ENCODE data around the gene CD164L2. TPM values are rescaled to one million over a fixed set of nuclear protein-coding genes. Genes with fewer than 3 reads are reported as not detected.
"Not testable (repeated sequence)": the region's sequence is repeated elsewhere in the genome, so short reads cannot be mapped to it uniquely, and the experiment has no call there.

The CD164L2 gene
- total RNA-seq (2012; rRNA removed), result not detected in 2 replicates

DNA sequence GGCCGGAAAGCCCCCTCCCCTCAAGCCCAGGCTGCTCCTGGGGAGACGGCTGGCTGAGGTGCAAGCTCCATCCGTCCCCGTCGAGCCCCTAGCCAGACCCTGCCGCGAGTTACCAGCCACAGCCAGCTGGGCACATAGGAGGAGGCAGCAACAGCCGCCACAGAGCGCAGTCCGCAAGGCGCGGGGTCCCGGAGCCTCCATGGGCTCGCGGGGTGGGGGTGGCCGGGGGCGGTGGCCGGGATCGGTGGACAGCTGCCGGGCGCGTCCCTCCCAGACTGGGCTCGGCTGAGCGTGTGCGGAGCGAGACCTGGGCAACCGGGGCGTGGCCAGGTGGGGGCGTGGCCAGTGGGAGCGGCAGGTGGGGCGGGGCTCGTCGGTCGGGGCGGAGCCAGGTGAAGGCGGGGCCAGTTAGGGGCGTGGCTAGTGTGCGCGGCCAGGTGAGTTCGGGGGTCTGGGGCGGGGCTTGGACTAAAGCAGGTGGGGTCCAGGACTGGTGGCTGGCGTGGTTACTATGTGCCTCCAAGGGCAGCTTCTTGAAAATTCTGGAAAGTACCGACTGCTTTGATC is at the start of gene CD164L2:
Gene CD164L2 (minus strand): TSS at position 295 of the 567 bp plus-strand sequence. CDS start 94 bp downstream, at position 201.
- Histone ChIP-seq H3K4me1 (ENCODE audit: control insufficient read depth, insufficient read depth, low read length) (no peaks in the 10 kb centered on the region), H3K4me2 (ENCODE audit: low read length) (no peak within 1 kb of the TSS), H3K27me3 (ENCODE audit: control insufficient read depth, insufficient read depth, low read length) (peaks cover 18% of the 10 kb centered on the region), H3K4me3 (ENCODE audit: low read length) (no peak within 1 kb of the TSS), H3K36me3 (ENCODE audit: insufficient read depth, low read length) (no peaks in the 10 kb centered on the region), H3K9me3 (replicated peaks; ENCODE audit: low read length) (no peaks in the 10 kb centered on the region), H3K9ac (ENCODE audit: low read depth, low read length) (no peak within 1 kb of the TSS)

DNA sequence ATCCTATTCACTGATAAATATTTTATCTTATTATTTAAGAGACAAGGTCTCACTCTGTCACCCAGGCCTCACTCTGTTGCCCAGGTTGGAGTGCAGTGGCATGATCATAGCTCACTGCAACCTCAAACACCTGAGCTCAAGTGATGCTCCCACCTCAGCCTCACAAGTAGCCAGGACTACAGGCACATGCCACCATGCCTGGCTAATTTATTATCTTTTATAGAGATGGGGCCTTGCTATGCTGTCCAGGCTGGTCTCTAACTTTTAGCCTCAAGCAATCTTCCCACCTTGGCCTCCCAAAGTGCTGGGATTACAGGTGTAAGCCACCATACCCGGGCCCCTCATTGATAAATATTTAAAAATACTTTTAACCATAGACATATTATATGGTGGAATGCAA is 49.6 kb upstream of the CD164L2 start:
- not testable (repeated sequence) for H3K4me3 ChIP-seq (ENCODE audit: low read length); H3K9me3 ChIP-seq (replicated peaks; ENCODE audit: low read length); H3K27me3 ChIP-seq (ENCODE audit: control insufficient read depth, insufficient read depth, low read length); H3K4me2 ChIP-seq (ENCODE audit: low read length); H3K9ac ChIP-seq (ENCODE audit: low read depth, low read length)
- peaks cover 10% of the 10 kb centered on the region for H3K36me3 ChIP-seq (ENCODE audit: insufficient read depth, low read length)
- peaks cover 56% of the 10 kb centered on the region for H3K4me1 ChIP-seq (ENCODE audit: control insufficient read depth, insufficient read depth, low read length)

DNA sequence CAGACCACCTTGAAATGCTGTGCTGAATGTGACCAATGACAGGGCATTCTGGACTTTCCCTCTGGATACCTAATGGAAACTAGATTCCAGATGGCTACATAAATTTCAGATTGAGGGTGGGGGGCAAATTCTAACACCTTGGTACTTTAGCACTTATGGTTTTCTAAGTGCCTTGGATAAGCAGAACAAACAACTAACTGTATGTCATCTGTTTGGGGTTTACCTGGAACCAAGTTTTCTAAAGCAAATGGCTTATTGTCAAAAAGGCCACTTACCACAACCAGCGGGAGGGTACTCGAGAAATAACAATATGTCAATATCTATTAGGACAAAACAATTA is 48.4 kb upstream of the CD164L2 start:
- H3K9me3 ChIP-seq (replicated peaks; ENCODE audit: low read length), result no peaks in the 10 kb centered on the region
- H3K36me3 ChIP-seq (ENCODE audit: insufficient read depth, low read length), result peaks cover 18% of the 10 kb centered on the region
- peaks cover 49% of the 10 kb centered on the region for H3K4me1 ChIP-seq (ENCODE audit: control insufficient read depth, insufficient read depth, low read length)
- no peak overlapping the region for H3K9ac ChIP-seq (ENCODE audit: low read depth, low read length)
- no peaks in the 10 kb centered on the region for H3K27me3 ChIP-seq (ENCODE audit: control insufficient read depth, insufficient read depth, low read length)
- H3K4me2 ChIP-seq (ENCODE audit: low read length), result no peak overlapping the region
- H3K4me3 ChIP-seq (ENCODE audit: low read length), result no peak overlapping the region

DNA sequence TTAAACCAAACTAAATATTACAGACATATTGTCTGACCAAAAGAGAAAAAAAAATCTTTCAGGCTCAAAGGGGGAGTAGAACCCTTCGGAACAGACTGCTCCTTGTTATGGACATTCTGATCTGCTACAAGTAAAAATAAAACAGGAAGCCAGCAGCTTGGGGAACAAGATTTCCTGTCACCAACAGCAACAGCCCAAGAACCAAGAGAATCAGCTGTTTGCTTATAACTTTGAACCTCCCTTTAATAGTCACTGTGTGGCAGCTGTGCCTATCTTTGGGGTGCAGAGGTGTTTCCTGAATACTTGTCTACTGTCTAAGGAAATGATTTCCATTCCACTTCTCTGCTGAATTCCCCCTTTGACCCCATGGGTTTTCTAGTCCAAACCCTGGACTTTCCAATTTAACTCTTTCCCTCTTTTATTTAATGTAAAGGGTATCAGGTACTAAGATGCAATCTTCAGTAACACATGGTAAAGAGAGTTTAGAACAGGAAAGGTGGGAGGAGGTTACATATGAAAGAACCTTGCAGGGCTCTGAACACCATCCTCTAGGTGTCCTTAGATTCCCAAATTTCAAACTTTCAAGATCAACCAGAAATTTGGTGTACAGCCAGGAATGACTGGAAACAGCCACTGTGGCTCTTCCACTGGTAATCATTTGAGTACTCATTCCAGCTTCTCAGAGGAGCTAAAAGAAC is 47.9 kb upstream of the CD164L2 start:
- H3K9ac ChIP-seq (ENCODE audit: low read depth, low read length), result no peak overlapping the region
- no peaks in the 10 kb centered on the region for H3K27me3 ChIP-seq (ENCODE audit: control insufficient read depth, insufficient read depth, low read length)
- H3K4me3 ChIP-seq (ENCODE audit: low read length), result no peak overlapping the region

DNA sequence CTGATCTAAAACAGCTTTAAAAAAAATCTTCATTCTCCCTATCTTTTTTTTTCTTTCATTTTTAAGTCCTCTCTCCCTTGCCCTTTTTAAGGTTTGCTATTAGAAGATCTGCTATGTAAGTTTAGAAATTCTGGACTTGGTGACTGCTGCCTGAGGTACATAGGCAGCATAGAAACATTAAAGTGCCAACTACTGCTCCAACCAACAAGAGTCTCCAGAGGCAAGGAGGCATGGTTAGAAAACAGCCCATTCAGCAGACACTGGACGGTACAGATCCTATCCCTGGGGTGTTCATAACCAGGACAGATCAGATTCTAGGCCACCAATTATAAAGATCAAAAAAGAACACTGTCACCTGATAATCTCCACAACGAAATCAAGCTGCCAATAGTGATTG is 45.9 kb upstream of the CD164L2 start:
- H3K9ac ChIP-seq (ENCODE audit: low read depth, low read length), result no peak overlapping the region
- no peak overlapping the region for H3K4me3 ChIP-seq (ENCODE audit: low read length)
- peaks cover 25% of the 10 kb centered on the region for H3K36me3 ChIP-seq (ENCODE audit: insufficient read depth, low read length)
- no peaks in the 10 kb centered on the region for H3K9me3 ChIP-seq (replicated peaks; ENCODE audit: low read length)
- no peaks in the 10 kb centered on the region for H3K27me3 ChIP-seq (ENCODE audit: control insufficient read depth, insufficient read depth, low read length)
- H3K4me1 ChIP-seq (ENCODE audit: control insufficient read depth, insufficient read depth, low read length), result peaks cover 33% of the 10 kb centered on the region
- peak overlapping the region; percentile 62 for H3K4me2 ChIP-seq (ENCODE audit: low read length)

More for the DNA sequence above, 47.9 kb upstream of the CD164L2 start:
- Histone ChIP-seq H3K4me1 (ENCODE audit: control insufficient read depth, insufficient read depth, low read length) (peaks cover 44% of the 10 kb centered on the region), H3K9me3 (replicated peaks; ENCODE audit: low read length) (no peaks in the 10 kb centered on the region), H3K4me2 (ENCODE audit: low read length) (peak overlapping the region; percentile 22), H3K36me3 (ENCODE audit: insufficient read depth, low read length) (peaks cover 18% of the 10 kb centered on the region)

DNA sequence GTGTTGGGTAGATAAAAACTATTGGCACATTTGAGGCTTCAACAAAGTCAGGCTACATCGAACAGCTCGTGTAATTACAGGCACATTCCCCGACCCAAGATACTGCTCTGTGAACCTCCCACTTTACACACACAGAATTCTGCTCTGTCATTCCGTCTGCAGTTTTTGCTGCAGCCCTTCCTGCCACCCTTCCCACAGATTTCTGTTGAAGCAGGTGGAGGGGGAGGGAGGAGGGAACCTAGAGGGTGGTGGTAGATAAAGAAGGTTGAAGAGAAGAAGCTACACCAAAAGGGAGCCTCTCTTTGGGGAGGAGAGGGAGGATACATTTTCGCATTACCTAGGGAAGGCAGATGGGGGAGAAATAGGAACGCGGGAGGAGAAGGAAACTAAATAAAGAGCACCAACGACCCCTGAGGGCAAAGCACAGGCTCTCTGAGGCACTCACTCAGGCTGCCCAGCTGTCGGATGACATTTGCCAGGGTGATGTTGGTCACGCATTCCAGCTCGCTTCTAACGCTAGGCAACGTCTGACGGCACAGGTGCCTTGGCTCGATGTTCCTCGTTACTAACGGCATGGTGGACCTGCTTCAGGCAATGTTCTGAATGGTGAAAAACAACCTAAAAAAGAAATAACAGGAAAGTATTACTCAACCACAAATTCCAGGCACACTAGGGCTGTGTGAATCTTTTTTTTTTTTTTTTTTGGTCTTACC is 45.3 kb upstream of the CD164L2 start:
- Histone ChIP-seq H3K36me3 (ENCODE audit: insufficient read depth, low read length) (peaks cover 25% of the 10 kb centered on the region), H3K9me3 (replicated peaks; ENCODE audit: low read length) (no peaks in the 10 kb centered on the region), H3K4me2 (ENCODE audit: low read length) (peak overlapping the region; percentile 62), H3K27me3 (ENCODE audit: control insufficient read depth, insufficient read depth, low read length) (no peaks in the 10 kb centered on the region), H3K9ac (ENCODE audit: low read depth, low read length) (peak overlapping the region; percentile 34), H3K4me1 (ENCODE audit: control insufficient read depth, insufficient read depth, low read length) (peaks cover 33% of the 10 kb centered on the region), H3K4me3 (ENCODE audit: low read length) (peak overlapping the region; percentile 28)

DNA sequence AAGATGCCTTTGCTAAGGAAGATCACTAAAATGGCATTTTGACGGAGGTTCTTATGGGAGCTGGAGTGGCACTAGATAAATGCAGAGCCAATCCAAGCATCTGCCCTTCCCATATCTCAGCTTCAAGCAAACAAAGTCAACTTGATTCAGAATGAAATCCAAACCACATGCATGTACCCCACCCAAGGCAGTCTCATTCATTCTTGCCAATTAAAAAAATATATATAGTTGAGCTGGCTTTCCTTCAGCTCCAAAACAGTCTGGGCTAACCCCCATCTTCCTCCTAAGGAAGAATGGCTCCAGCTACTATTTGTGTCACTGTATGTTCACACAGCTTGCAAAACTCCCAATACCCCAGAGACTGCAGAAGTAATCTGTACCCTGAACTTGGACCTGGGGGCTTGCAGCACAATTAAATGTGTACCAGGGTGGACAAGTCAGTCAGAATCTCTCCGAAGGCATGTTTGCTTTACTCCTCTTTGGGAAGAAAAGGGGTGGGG is 44.7 kb upstream of the CD164L2 start:
- peak overlapping the region; percentile 34 for H3K9ac ChIP-seq (ENCODE audit: low read depth, low read length)
- peak overlapping the region; percentile 62 for H3K4me2 ChIP-seq (ENCODE audit: low read length)
- H3K27me3 ChIP-seq (ENCODE audit: control insufficient read depth, insufficient read depth, low read length), result no peaks in the 10 kb centered on the region
- H3K36me3 ChIP-seq (ENCODE audit: insufficient read depth, low read length), result peaks cover 25% of the 10 kb centered on the region
- H3K4me3 ChIP-seq (ENCODE audit: low read length), result peak overlapping the region; percentile 19
- no peaks in the 10 kb centered on the region for H3K9me3 ChIP-seq (replicated peaks; ENCODE audit: low read length)
- peaks cover 33% of the 10 kb centered on the region for H3K4me1 ChIP-seq (ENCODE audit: control insufficient read depth, insufficient read depth, low read length)

DNA sequence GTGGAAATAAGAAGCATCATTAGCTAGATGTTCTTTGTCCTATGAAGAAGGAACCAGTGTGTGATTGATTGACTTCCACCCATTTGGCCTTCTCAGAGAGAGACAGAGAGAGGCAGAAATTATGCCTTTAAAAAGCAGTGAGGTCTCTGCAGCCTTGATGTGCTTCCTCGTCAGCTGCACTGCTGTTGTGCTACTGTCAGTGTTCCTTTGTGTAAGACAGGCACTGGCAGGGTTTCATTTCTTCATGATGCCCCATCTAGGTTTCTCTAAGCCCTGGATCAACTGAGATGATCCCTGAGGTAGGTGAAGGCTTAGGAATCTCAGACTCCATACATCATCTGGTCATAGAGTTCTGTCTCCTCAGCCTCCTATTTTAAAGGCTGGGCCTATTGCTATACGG is 44.2 kb upstream of the CD164L2 start:
- Histone ChIP-seq H3K27me3 (ENCODE audit: control insufficient read depth, insufficient read depth, low read length) (no peaks in the 10 kb centered on the region), H3K9ac (ENCODE audit: low read depth, low read length) (no peak overlapping the region), H3K4me1 (ENCODE audit: control insufficient read depth, insufficient read depth, low read length) (peaks cover 33% of the 10 kb centered on the region), H3K4me3 (ENCODE audit: low read length) (no peak overlapping the region), H3K36me3 (ENCODE audit: insufficient read depth, low read length) (peaks cover 25% of the 10 kb centered on the region), H3K4me2 (ENCODE audit: low read length) (no peak overlapping the region), H3K9me3 (replicated peaks; ENCODE audit: low read length) (no peaks in the 10 kb centered on the region)

DNA sequence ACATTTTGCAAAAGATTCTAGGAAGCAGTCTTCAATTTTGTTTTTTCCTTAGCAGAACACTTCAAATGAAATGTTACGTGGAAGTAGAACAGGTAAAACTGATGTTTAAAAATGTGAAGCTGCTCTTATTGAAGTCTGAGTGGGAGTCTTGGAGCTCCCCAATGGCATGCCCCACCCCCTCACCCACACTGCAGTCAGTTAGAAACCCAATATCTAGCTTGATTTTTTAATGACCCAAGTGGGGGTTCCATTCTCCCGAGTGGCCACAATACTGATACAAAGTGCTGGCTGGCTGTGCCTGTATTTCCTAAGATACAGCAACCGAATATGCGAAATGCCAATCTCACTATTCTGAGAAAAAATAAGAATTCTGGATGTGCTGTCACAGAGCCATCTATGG is 40.6 kb upstream of the CD164L2 start:
- Histone ChIP-seq H3K4me2 (ENCODE audit: low read length) (no peak overlapping the region), H3K27me3 (ENCODE audit: control insufficient read depth, insufficient read depth, low read length) (no peaks in the 10 kb centered on the region), H3K4me3 (ENCODE audit: low read length) (no peak overlapping the region), H3K36me3 (ENCODE audit: insufficient read depth, low read length) (peaks cover 25% of the 10 kb centered on the region), H3K4me1 (ENCODE audit: control insufficient read depth, insufficient read depth, low read length) (peaks cover 28% of the 10 kb centered on the region), H3K9me3 (replicated peaks; ENCODE audit: low read length) (no peaks in the 10 kb centered on the region), H3K9ac (ENCODE audit: low read depth, low read length) (no peak overlapping the region)

DNA sequence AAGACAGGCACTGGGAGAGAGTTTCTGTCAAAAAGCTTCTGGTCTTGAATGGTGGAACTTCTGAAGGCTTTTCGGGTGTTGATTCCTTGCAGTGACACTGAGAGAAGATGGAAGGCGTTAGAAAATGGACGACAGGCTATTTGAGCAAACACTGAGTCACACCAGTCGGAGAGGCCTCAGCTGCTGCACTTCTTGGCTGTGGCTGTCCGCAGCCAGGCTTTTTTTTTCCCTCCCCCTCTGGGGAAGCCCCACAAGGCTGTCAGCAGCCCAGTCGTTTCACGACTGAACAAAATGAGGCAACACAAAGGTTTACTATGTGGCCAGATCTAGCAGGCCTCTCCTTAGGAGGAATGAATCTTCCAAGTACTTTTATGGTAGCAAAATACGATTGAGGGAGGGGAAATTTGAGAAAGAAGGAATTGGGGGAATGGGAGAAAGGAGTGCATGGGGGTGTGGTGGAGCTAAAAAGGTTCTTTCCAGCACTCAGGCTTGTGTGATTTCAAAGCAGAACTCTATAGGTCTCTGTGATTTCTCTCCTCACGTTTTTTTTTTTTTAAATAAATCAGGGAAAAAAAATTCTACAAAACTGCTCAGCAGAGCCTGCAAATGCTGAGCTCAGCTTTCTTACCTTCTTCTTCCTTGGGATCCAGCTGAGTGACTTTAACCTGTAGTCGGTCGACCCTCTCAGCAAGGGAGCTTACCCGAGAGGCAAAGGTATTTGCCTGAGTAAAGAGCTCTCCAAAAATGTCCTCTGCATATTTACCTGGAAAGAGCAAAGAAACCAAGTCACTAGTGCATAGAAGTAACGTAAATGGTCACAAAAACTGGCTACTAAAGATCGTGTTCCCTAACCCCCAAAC is 35.4 kb upstream of the CD164L2 start:
- no peak overlapping the region for H3K4me3 ChIP-seq (ENCODE audit: low read length)

DNA sequence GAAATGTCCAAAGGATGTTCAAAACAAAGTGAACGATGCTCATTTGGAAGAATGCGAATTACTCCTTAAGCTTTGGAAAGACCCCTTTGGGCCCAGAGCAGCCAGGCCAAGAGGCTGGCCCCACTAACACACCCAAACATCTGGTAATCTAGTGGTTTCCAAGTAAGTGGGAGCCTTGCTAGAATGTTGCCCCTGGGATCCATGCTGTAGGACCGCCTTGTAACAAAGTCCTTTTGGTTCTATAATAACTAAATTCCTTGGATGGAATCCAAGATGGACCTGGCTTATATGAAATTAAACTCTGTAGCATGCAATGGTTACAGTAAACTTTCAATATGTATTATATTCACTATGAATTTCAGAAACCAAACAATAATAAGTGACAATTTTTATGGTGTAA is 34.6 kb upstream of the CD164L2 start:
- peaks cover 27% of the 10 kb centered on the region for H3K4me1 ChIP-seq (ENCODE audit: control insufficient read depth, insufficient read depth, low read length)
- H3K4me2 ChIP-seq (ENCODE audit: low read length), result no peak overlapping the region
- peaks cover 51% of the 10 kb centered on the region for H3K36me3 ChIP-seq (ENCODE audit: insufficient read depth, low read length)

More for the DNA sequence above, 35.4 kb upstream of the CD164L2 start:
- Histone ChIP-seq H3K4me1 (ENCODE audit: control insufficient read depth, insufficient read depth, low read length) (peaks cover 27% of the 10 kb centered on the region), H3K27me3 (ENCODE audit: control insufficient read depth, insufficient read depth, low read length) (no peaks in the 10 kb centered on the region), H3K4me2 (ENCODE audit: low read length) (peak overlapping the region; percentile 52), H3K9ac (ENCODE audit: low read depth, low read length) (peak overlapping the region; percentile 66), H3K36me3 (ENCODE audit: insufficient read depth, low read length) (peaks cover 43% of the 10 kb centered on the region), H3K9me3 (replicated peaks; ENCODE audit: low read length) (no peaks in the 10 kb centered on the region)

More for the DNA sequence above, 34.6 kb upstream of the CD164L2 start:
- Histone ChIP-seq H3K4me3 (ENCODE audit: low read length) (no peak overlapping the region), H3K9me3 (replicated peaks; ENCODE audit: low read length) (no peaks in the 10 kb centered on the region), H3K27me3 (ENCODE audit: control insufficient read depth, insufficient read depth, low read length) (no peaks in the 10 kb centered on the region), H3K9ac (ENCODE audit: low read depth, low read length) (peak overlapping the region; percentile 66)
